Smooth muscle cell of bladder (primary cell): Measurements from ENCODE around the gene TMIGD2. TPM values are rescaled to one million over a fixed set of nuclear protein-coding genes. Genes with fewer than 3 reads are reported as not detected.

Source experiments
- total RNA-seq: library from RNA; depleted of rRNA; stranded (reverse); fragments of >200 nt; gene quantifications from 2 replicates; pipeline ENCODE4 v1.2.3, GENCODE V29; 2014

TMIGD2 gene
- total RNA-seq, result not detected in 2 replicates

DNA sequence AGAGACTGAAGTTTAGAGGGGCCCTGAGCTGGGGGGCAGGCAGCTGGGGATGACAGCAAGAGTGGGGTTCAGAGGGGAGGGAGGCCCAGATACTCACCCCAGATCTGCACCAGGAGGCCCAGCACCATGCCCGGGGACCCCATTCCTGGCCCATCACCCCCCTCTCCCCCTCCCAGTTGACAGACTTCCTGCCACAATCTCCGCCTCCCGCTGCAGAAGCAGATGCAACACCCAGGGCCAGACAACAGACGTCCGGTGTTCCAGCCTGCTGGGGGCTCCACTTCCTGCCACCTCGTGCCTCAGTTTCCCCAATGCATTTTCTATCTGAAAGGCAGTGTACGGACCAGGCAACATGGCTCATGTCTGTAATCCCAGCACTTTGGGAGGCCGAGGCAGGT is at the start of gene TMIGD2:
Gene TMIGD2, minus strand, starts transcription at position 147 of the 398 bp plus-strand sequence. Its CDS starts 4 bp downstream, at position 143.

GRCh38 chr19:4343370-4344307 is 41.5 kb upstream of the TMIGD2 start, which contains the start of gene MPND:
Gene MPND (plus strand): TSS chr19:4343562. CDS start chr19:4343594, 32 bp downstream.

DNA sequence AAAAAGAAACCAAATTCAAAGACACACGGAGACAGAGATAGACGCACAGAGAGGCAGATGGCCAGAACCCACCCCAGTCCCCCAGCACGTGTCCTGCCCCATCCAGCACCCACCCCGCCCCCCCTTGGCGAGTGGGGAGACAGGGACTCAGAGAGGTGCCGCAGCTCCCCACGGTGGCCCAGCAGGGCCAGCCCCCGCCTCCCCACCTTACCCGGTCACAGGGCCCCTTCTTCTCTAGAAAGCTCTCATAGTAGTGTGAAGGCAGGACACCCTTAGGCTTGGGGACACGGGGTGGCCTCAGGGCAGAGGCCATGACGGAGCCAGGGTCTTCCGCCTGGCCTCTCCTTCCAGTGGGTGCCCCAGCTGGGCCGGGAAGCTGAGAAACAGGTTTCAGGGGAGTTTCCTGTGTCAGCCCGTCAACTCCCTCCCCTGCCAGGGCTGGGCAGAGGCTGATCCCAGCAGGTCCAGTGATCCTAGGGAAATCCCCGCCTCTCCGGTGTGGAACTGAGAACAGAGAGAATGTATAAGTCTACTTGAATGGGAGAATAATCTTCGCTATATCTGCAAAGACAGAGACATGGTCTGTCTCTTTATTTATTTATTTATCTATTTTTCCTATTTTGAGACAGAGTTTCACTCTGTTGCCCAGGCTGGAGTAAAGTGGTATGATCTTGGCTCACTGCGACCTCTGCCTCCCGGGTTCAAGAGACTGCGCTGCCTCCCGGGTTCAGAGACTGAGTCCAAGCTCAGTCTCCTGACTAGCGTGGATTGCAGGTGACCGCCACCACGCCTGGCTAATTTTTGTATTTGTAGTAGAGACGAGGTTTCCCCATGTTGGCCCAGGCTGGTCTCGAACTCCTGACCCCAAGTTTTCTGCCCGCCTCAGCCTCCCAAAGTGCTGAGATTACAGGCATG is 36.5 kb upstream of the TMIGD2 start, which contains the start of gene STAP2:
Gene STAP2, minus strand, starts transcription at position 387 of the 915 bp plus-strand sequence. Its CDS starts 74 bp downstream, at position 313.

GRCh38 chr19:4304538-4305256 is 2.5 kb upstream of the TMIGD2 start, which contains the start of gene FSD1:
Gene FSD1 (plus strand): TSS chr19:4304598. CDS start chr19:4304747, 149 bp downstream.

GRCh38 chr19:4278419-4279266 is 23.5 kb downstream of the TMIGD2 start, which contains the start of gene SHD:
Gene SHD (plus strand): TSS chr19:4279266. CDS start chr19:4280064, 798 bp downstream.

DNA sequence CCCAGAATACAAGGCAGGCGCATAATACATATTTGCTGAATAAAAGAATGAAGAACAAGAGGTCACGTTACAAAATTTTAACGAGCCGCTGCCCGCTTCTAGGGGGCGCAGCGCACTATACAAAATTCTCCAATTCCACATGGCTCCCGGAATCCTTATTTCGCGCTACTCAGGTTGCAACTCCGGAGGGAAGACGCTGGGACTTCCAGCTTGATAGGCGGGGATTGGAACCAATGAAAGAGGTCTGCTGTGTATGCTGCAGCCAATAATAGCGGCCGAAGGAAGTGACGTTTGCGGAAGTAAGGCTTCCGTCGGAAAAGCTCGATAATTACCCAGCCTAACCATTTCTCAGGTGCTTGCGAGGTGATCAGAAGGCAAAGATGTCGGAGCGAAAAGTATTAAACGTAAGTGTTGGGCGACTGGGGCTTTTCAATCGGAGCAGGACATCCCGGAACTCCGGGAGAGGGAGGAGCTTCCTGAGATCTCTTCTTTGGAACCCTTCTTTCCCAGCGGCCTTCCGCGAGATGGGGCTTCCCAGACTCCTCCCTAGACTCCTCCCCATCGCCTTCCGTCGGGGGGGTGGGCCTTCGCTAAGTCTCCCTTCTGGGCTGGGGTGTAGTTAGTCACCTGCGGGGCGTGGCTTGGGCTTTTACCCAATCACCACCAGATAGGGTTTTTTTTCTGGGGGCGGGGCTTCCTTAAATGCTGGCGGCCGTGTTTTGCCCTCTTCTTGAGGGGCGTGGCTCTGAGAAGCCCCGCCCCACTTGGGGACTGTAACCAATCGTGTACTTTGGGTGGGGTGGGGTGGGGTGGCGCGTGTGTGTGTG is 55.2 kb downstream of the TMIGD2 start, which contains the start of gene YJU2:
Gene YJU2, plus strand, starts transcription at position 314 of the 827 bp plus-strand sequence. Its CDS starts 67 bp downstream, at position 381.

Other genes starting within 250 kb of the TMIGD2 start
- gene ZBTB7A, start 235.5 kb downstream of the TMIGD2 start, total RNA-seq, result 8.5 and 13.2 TPM in 2 replicates
- 243 and 270 TPM in 2 replicates for gene MAP2K2, start 178.3 kb downstream of the TMIGD2 start, total RNA-seq
- not detected in 2 replicates for gene CREB3L3, start 148.8 kb downstream of the TMIGD2 start, total RNA-seq
- gene SIRT6, start 119.8 kb downstream of the TMIGD2 start, total RNA-seq, result 7.4 and 9.2 TPM in 2 replicates
- 1.1 and 2.6 TPM in 2 replicates for gene ANKRD24, start 119.7 kb downstream of the TMIGD2 start, total RNA-seq
- gene EBI3, start 72.9 kb downstream of the TMIGD2 start, total RNA-seq, result not detected in 2 replicates
- gene YJU2, start 55.3 kb downstream of the TMIGD2 start, total RNA-seq, result 10.7 and 11.9 TPM in 2 replicates
- gene SHD, start 23.1 kb downstream of the TMIGD2 start, total RNA-seq, result not detected in 2 replicates
- 5.4 and 5.7 TPM in 2 replicates for gene FSD1, start 2.2 kb upstream of the TMIGD2 start, total RNA-seq
- gene STAP2, start 36.4 kb upstream of the TMIGD2 start, total RNA-seq, result 4.3 and 5.2 TPM in 2 replicates
- 5.8 and 7.5 TPM in 2 replicates for gene MPND, start 41.2 kb upstream of the TMIGD2 start, total RNA-seq
- gene SH3GL1, start 98.2 kb upstream of the TMIGD2 start, total RNA-seq, result 21.6 and 25.7 TPM in 2 replicates
- 3.4 and 4.3 TPM in 2 replicates for gene CHAF1A, start 100.3 kb upstream of the TMIGD2 start, total RNA-seq
- gene UBXN6, start 155.4 kb upstream of the TMIGD2 start, total RNA-seq, result 132 and 136 TPM in 2 replicates
- 61.4 and 61.9 TPM in 2 replicates for gene HDGFL2, start 169.9 kb upstream of the TMIGD2 start, total RNA-seq
- 0.14 and 1.3 TPM in 2 replicates for gene PLIN4, start 216.1 kb upstream of the TMIGD2 start, total RNA-seq
- not detected in 2 replicates for gene PLIN5, start 232.8 kb upstream of the TMIGD2 start, total RNA-seq
- not detected in 2 replicates for gene LRG1, start 237.6 kb upstream of the TMIGD2 start, total RNA-seq